Measurements from ENCODE around the gene PTPN5. TPM values are rescaled to one million over a fixed set of nuclear protein-coding genes. Genes with fewer than 3 reads are reported as not detected.

The PTPN5 gene
- total RNA-seq, 2 donors from 2014 or later = 1.4 to 5.3 TPM

GRCh38 chr11:18771266-18772035 is 20.1 kb downstream of the PTPN5 start:
- no peaks in the 10 kb centered on the region for H3K27me3 ChIP-seq
- H3K27ac ChIP-seq = no peak overlapping the region
- no peak for TF ChIP-seq CTCF (IDR thresholded peaks at IDR 0.05)
- no peaks in the 10 kb centered on the region for H3K9me3 ChIP-seq
- H3K4me1 ChIP-seq = peaks cover 0 to 14% of the 10 kb centered on the region in 2 donors
- H3K36me3 ChIP-seq = no peaks in the 10 kb centered on the region
- no peak for DNase-seq (ENCODE audit: low spot score)
- no peak overlapping the region for H3K4me3 ChIP-seq

DNA sequence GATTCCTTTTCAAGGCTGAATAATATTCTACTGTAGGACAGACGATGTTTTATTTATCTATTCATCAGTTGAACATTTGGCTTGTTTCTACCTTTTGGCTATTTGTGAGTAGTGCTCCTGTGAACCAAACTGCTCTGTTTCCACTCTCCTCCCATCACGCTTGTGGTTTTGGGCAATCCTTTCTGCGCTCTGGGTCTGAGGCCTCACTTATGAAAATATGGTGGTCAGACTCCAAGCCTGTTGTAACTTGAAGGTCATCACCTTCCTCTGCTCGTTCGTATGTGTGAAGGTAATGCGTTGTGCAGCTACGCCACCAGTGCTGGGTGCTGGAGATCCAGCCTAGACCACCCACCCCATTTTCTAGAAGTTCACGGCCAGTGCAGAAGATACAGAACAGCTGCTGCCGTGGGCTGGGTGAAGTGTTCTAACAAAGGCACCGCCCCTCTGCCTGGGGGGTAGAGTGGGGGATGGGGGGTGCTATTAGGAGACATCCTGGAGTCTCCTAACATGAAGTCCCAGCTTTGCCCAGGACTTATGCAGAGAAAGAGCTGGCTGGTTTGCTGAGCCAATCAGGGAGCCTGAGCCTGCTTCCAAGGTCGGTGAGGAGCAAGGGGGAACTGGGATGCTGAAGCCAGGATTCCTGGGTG is 21.0 kb downstream of the PTPN5 start:
- no peak for DNase-seq (ENCODE audit: low spot score)
- H3K4me1 ChIP-seq = peaks cover 0 to 14% of the 10 kb centered on the region in 2 donors
- H3K27me3 ChIP-seq = no peaks in the 10 kb centered on the region
- H3K27ac ChIP-seq = no peak overlapping the region
- TF ChIP-seq CTCF (IDR thresholded peaks at IDR 0.05) = no peak
- no peaks in the 10 kb centered on the region for H3K9me3 ChIP-seq
- H3K36me3 ChIP-seq = no peaks in the 10 kb centered on the region
- no peak overlapping the region for H3K4me3 ChIP-seq

- no peak for DNase-seq (ENCODE audit: low spot score)
- Histone ChIP-seq H3K9me3 (no peaks in the 10 kb centered on the region), H3K36me3 (no peaks in the 10 kb centered on the region), H3K4me1 (peaks cover 0 to 14% of the 10 kb centered on the region in 2 donors), H3K27ac (peak overlapping the region in 1 of 2 donors; percentile 48), H3K4me3 (no peak overlapping the region), H3K27me3 (no peaks in the 10 kb centered on the region)
- TF ChIP-seq CTCF (IDR thresholded peaks at IDR 0.05) = no peak
Observed at GRCh38 chr11:18769802-18770456, 21.7 kb downstream of the PTPN5 start.

DNA sequence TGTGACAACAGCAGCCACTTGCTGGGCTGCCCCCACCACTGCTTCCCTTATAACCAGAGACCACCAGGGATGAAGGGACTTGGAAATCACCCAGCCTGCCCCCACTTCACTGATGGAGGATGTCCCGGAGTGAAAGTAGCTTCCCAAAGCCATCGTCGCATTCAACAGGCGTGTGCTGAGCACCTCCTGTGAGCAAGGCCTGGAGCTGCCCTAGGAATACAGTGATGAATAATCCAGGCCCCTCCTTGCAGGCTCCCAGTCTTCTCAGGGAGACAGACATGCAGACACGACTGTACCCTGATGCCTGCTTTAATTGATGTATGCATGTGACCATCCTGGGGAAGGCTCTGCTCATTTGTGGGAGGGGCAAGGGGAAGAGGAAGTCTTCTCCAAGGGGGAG is 22.6 kb downstream of the PTPN5 start:
- TF ChIP-seq CTCF (IDR thresholded peaks at IDR 0.05) = no peak
- no peaks in the 10 kb centered on the region for H3K9me3 ChIP-seq
- H3K27ac ChIP-seq = no peak overlapping the region
- no peak for DNase-seq (ENCODE audit: low spot score)
- H3K36me3 ChIP-seq = no peaks in the 10 kb centered on the region
- H3K4me1 ChIP-seq = peaks cover 0 to 14% of the 10 kb centered on the region in 2 donors
- no peak overlapping the region for H3K4me3 ChIP-seq
- H3K27me3 ChIP-seq = no peaks in the 10 kb centered on the region

GRCh38 chr11:18768472-18768901 is 23.1 kb downstream of the PTPN5 start:
- no peak overlapping the region for H3K27ac ChIP-seq
- TF ChIP-seq CTCF (IDR thresholded peaks at IDR 0.05) = no peak
- H3K36me3 ChIP-seq = no peaks in the 10 kb centered on the region
- no peaks in the 10 kb centered on the region for H3K9me3 ChIP-seq
- no peak overlapping the region for H3K4me3 ChIP-seq
- peaks cover 0 to 14% of the 10 kb centered on the region in 2 donors for H3K4me1 ChIP-seq
- DNase-seq (ENCODE audit: low spot score) = no peak
- no peaks in the 10 kb centered on the region for H3K27me3 ChIP-seq

All from right atrium auricular region (tissue), 2 donors.